Upper lobe of right lung (tissue), 1 donor: ENCODE measurements around the gene PIK3AP1. TPM values are rescaled to one million over a fixed set of nuclear protein-coding genes. Genes with fewer than 3 reads are reported as not detected.

ENCODE experiments used
- ATAC-seq: fragments of 200-7000 bp; cut with Tn5 transposase; one replicate; pipeline ENCODE4 v1.9.1; 2020; ENCODE audit warnings: mild to moderate bottlenecking, moderate library complexity
- DNase-seq: peaks from one replicate; pipeline ENCODE4 v3.0.0-alpha.2; 2020
- H3K27ac ChIP-seq: fragments of 200-600 bp; one replicate; pipeline ENCODE4 v1.8.0; 2022
- H3K27me3 ChIP-seq: fragments of 200-600 bp; one replicate; pipeline ENCODE4 v1.8.0; 2022; ENCODE audit warnings: mild to moderate bottlenecking
- H3K36me3 ChIP-seq: fragments of 200-600 bp; one replicate; pipeline ENCODE4 v1.8.0; 2022
- H3K4me1 ChIP-seq: fragments of 200-600 bp; one replicate; pipeline ENCODE4 v1.8.0; 2022
- H3K4me3 ChIP-seq: fragments of 200-600 bp; one replicate; pipeline ENCODE4 v1.8.0; 2022; ENCODE audit warnings: mild to moderate bottlenecking
- H3K9me3 ChIP-seq: fragments of 200-600 bp; one replicate; pipeline ENCODE4 v1.8.0; 2022
- CTCF ChIP-seq: fragments of 200-600 bp; IDR thresholded peaks from one replicate; pipeline ENCODE4 v1.8.0; 2022; ENCODE audit warnings: antibody characterized with exemption
- intact Hi-C: fragments of 100-400 bp; cut with DNase I; formaldehyde crosslinking; loops from one replicate; pipeline ENCODE4 v1.11.0; 2022
- total RNA-seq: library from RNA; stranded (reverse); fragmentation: NEBNext Ultra II Directional; extraction: Animal tissue kit (Norgen Biotek cat#: 25700); gene quantifications from one replicate; pipeline ENCODE4 v1.2.1, GENCODE V29; 2021
- donor health status: DM: no; HTN: yes; CAD: no; lungs with severe emphysema.

Gene PIK3AP1
- total RNA-seq, 1 donor from 2014 or later = 65.2 TPM

- no peaks in the 10 kb centered on the region for H3K36me3 ChIP-seq
- ATAC-seq (no peak), DNase-seq (no peak)
- H3K27me3 ChIP-seq = no peaks in the 10 kb centered on the region
- no peaks in the 10 kb centered on the region for H3K9me3 ChIP-seq
- no peak overlapping the region for H3K4me3 ChIP-seq
- intact Hi-C loops = no loop called here
- H3K27ac ChIP-seq = no peak overlapping the region
- peaks cover 3% of the 10 kb centered on the region for H3K4me1 ChIP-seq
- no peak for TF ChIP-seq CTCF
These were observed 56.5 kb downstream of the PIK3AP1 start for GRCh38 chr10:96663797-96664196.

DNA sequence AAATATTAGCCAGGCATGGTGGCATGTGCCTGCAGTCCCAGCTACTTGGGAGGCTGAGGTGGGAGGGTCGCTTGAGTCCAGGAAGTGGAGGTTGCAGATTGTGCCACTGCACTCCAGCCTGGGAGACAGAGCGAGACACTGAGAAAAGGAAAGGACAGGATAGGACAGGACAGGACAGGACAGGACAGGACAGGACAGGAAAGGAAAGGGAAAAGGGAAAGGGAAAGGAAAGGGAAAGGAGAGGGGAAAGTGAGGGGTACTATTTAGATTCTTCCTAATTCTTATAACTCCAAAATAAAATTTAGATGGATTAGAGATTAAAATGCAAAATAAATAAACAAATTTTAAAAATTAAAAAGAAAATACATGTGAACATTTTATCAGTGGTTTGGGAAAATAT is 58.7 kb downstream of the PIK3AP1 start:
- H3K4me3 ChIP-seq = no peak overlapping the region
- no peaks in the 10 kb centered on the region for H3K9me3 ChIP-seq
- peaks cover 3% of the 10 kb centered on the region for H3K4me1 ChIP-seq
- H3K27ac ChIP-seq = no peak overlapping the region
- no peaks in the 10 kb centered on the region for H3K36me3 ChIP-seq
- no peak for TF ChIP-seq CTCF
- no peak for DNase-seq
- intact Hi-C loops = no loop called here
- ATAC-seq = no peak
- H3K27me3 ChIP-seq = no peaks in the 10 kb centered on the region

- Histone ChIP-seq H3K36me3 (no peaks in the 10 kb centered on the region), H3K4me1 (peaks cover 3% of the 10 kb centered on the region), H3K4me3 (no peak overlapping the region), H3K9me3 (no peaks in the 10 kb centered on the region), H3K27ac (no peak overlapping the region), H3K27me3 (no peaks in the 10 kb centered on the region)
- intact Hi-C loops = no loop called here
- TF ChIP-seq CTCF = no peak
- DNase-seq (no peak), ATAC-seq (no peak)
These were observed 60.0 kb downstream of the PIK3AP1 start for GRCh38 chr10:96660297-96660696.

DNA sequence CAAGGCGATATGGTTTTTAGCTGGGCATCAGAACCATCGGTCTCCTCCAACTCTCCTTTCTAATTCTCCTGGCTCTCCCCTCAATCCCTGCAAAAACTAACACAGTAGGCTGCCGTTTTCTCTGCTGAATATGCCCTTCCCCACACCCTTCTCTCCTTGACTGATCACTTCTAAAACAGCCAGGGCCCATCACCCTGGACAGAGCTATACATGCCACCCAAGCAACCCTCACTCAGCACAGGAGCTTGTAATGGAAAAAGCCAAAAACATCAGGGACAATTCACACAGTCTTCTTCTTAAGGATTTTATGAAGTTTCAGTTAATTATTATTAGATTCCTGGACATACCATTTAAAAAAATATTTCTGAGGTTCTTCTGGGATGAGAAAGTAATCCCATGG is 61.5 kb downstream of the PIK3AP1 start:
- Histone ChIP-seq H3K27ac (no peak overlapping the region), H3K4me1 (no peaks in the 10 kb centered on the region), H3K9me3 (no peaks in the 10 kb centered on the region), H3K4me3 (no peak overlapping the region), H3K36me3 (no peaks in the 10 kb centered on the region), H3K27me3 (no peaks in the 10 kb centered on the region)
- no peak for TF ChIP-seq CTCF
- no peak for DNase-seq
- intact Hi-C loops = no loop called here
- ATAC-seq = no peak

DNA sequence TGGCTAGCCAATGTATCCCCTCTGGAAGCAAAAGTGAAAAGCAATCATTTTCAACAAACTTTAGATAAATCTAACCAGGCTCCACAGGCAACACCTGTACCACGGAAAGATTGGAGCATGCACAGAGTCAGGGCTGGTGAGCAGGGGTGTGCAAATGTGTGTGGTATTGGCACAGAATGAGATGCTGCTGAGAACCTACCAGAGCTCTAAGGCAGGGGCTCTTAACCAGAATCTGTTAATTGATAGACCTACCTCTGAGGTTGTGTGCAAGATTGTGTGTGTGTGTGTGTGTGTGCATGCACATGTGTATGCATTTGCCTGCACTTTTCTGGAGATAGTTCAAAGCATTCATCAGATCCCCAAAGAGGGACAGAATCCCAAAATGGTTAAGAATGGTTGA is 62.9 kb downstream of the PIK3AP1 start:
- Histone ChIP-seq H3K36me3 (no peaks in the 10 kb centered on the region), H3K27ac (no peak overlapping the region), H3K9me3 (no peaks in the 10 kb centered on the region), H3K4me3 (no peak overlapping the region), H3K4me1 (no peaks in the 10 kb centered on the region), H3K27me3 (no peaks in the 10 kb centered on the region)
- intact Hi-C loops = no loop called here
- DNase-seq = no peak
- no peak for TF ChIP-seq CTCF
- ATAC-seq = no peak

DNA sequence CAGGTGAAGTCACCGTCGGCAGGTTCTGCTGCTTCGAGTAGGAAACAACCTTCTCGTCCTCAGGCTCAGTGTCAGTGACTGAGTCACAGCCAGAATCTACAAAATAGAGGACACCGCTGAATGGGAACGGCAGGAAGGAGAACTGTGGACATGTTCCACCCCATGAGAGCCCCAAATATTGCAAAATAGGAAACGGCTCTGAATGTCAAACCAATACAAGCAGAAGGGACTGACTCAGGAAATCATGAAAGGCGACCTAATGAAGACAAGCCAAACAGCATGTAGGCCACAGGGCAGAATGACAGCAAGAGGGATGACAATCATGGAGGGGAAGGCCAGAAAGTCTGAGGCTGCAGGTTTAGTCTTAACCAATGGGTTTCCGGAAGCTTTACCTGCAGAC is 63.5 kb downstream of the PIK3AP1 start:
- no peaks in the 10 kb centered on the region for H3K36me3 ChIP-seq
- H3K27ac ChIP-seq = no peak overlapping the region
- intact Hi-C loops = no loop called here
- H3K4me1 ChIP-seq = no peaks in the 10 kb centered on the region
- DNase-seq = no peak
- no peaks in the 10 kb centered on the region for H3K9me3 ChIP-seq
- TF ChIP-seq CTCF = no peak
- peak; percentile 79 for ATAC-seq
- H3K27me3 ChIP-seq = no peaks in the 10 kb centered on the region
- peak overlapping the region; percentile 10 for H3K4me3 ChIP-seq
